GM12878 (cell line): ENCODE results near the gene ANO3. TPM values are rescaled to one million over a fixed set of nuclear protein-coding genes. Genes with fewer than 3 reads are reported as not detected.

ENCODE experiments used
- BRCA1 ChIP-seq: IDR thresholded peaks from 2 replicates; pipeline ENCODE4 v1.6.1; 2011; ENCODE audit warnings: low read depth, low read length, improper control_type of control experiment
- EP300 ChIP-seq, 2 experiments: fragments of 150-350 bp in 1 of 2; IDR thresholded peaks; 2 replicates each; pipeline ENCODE4 v1.6.1; 2011 to 2012; ENCODE audit warnings: low read depth in 2 of 2, low read length in 2 of 2, borderline replicate concordance in 1 of 2, improper control_type of control experiment in 1 of 2, inconsistent platforms in 1 of 2; ENCODE audit not compliant: control insufficient read depth in 1 of 2
- KAT2A ChIP-seq: conservative IDR thresholded peaks from 2 replicates; pipeline ENCODE4 v1.6.1; 2011; ENCODE audit warnings: low read depth, low read length; ENCODE audit not compliant: control insufficient read depth
- RAD21 ChIP-seq: IDR thresholded peaks from 2 replicates; pipeline ENCODE4 v1.6.1; 2011; ENCODE audit warnings: mild to moderate bottlenecking, low read depth, low read length, moderate library complexity; ENCODE audit not compliant: insufficient read depth
- SMAD1 ChIP-seq: fragments of 450-650 bp; IDR thresholded peaks from 2 replicates; pipeline ENCODE4 v1.6.1; 2018; ENCODE audit warnings: mild to moderate bottlenecking, low read depth; ENCODE audit not compliant: partially characterized antibody
- SPI1 ChIP-seq: IDR thresholded peaks from 2 replicates; pipeline ENCODE4 v1.6.1; 2011; ENCODE audit warnings: low read depth, mild to moderate bottlenecking, low read length, moderate library complexity, borderline replicate concordance; ENCODE audit not compliant: insufficient read depth
- SRF ChIP-seq, 2 experiments: IDR thresholded peaks; 2 replicates each; pipeline ENCODE4 v1.6.1; 2011; ENCODE audit warnings: low read depth in 2 of 2, low read length in 2 of 2, mild to moderate bottlenecking in 1 of 2, moderate library complexity in 1 of 2
- TCF3 ChIP-seq: IDR thresholded peaks from 2 replicates; pipeline ENCODE4 v1.6.1; 2012; ENCODE audit warnings: low read depth, mild to moderate bottlenecking, low read length, borderline replicate concordance; ENCODE audit not compliant: insufficient read depth
- polyA plus RNA-seq, 11 experiments: library from polyadenylated mRNA; depleted of rRNA in 4 of 11; unstranded in 6 of 11; stranded (reverse) in 5 of 11; fragments of >200 nt; fragmentation: Nextera tagmentation in 4 of 11; fragmentation: Illumina TruSeq in 1 of 11; extraction: Ambion mirVana in 4 of 11; extraction: Trizol in 1 of 11; gene quantifications; 1 replicate in 1 of 11; 2 replicates in 10 of 11; pipeline versions ENCODE4 v1.2.1 to v1.2.3, GENCODE V29; 2011 to 2016; ENCODE audit warnings: inconsistent platforms in 2 of 11, missing spikeins in 2 of 11, low read depth in 1 of 11
- total RNA-seq, 4 experiments: library from RNA; depleted of rRNA in 3 of 4; stranded (reverse); fragments of >200 nt in 3 of 4; fragmentation: Illumina TruSeq in 1 of 4; extraction: Trizol in 1 of 4; gene quantifications; 2 replicates each; pipeline versions ENCODE4 v1.2.1 to v1.2.3, GENCODE V29; 2013 to 2021
- TF ChIP-seq, protein P1 (sequence below): fragments of 450-650 bp; IDR thresholded peaks from 2 replicates; pipeline ENCODE4 v1.6.1; 2017; ENCODE audit warnings: mild to moderate bottlenecking, low read depth, inconsistent platforms; ENCODE audit not compliant: poor library complexity, severe bottlenecking
- TF ChIP-seq, protein P2 (sequence below): fragments of 450-650 bp; IDR thresholded peaks from 2 replicates; pipeline ENCODE4 v1.6.1; 2017; ENCODE audit warnings: mild to moderate bottlenecking

Gene ANO3
- total and polyA plus RNA-seq, 10 of the 15 experiments (the other 5 are each of a cell fraction or from before 2014, with no cell fraction given) = 0.13 to 5.9 (median 0.44) TPM

DNA sequence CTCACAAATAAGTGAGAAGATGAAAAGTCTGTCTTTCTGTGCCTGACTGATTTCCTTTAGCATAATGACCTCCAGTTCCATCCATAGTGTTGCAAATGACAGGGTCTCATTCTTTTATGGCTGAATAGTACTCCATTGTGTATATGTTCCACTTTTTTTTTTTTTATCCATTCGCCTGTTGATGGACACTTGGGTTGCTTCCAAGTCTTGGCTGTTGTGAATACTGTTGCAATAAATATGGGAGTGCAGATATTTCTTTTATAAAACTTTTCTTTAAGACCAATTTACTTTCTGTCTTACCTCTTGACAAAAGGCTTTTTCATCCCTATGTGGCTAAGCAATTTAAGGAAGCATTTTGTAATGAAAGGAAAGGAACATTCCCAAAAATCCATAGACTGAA is 135.6 kb downstream of the ANO3 start (continued):
- TF ChIP-seq SMAD1 (no peak), BRCA1 (no peak), TCF3 (no peak), KAT2A (no peak), EP300 (IDR thresholded peaks at IDR 0.05; ENCODE audit: borderline replicate concordance in 1 of 2, control insufficient read depth in 1 of 2, low read depth in 2 of 2, low read length in 2 of 2) (no peak), SRF (IDR thresholded peaks at IDR 0.05; ENCODE audit: low read depth in 2 of 2, low read length in 2 of 2) (no peak), RAD21 (no peak), SPI1 (no peak)
- TF ChIP-seq, protein P1, sequence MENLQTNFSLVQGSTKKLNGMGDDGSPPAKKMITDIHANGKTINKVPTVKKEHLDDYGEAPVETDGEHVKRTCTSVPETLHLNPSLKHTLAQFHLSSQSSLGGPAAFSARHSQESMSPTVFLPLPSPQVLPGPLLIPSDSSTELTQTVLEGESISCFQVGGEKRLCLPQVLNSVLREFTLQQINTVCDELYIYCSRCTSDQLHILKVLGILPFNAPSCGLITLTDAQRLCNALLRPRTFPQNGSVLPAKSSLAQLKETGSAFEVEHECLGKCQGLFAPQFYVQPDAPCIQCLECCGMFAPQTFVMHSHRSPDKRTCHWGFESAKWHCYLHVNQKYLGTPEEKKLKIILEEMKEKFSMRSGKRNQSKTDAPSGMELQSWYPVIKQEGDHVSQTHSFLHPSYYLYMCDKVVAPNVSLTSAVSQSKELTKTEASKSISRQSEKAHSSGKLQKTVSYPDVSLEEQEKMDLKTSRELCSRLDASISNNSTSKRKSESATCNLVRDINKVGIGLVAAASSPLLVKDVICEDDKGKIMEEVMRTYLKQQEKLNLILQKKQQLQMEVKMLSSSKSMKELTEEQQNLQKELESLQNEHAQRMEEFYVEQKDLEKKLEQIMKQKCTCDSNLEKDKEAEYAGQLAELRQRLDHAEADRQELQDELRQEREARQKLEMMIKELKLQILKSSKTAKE = no peak
- TF ChIP-seq, protein P2, sequence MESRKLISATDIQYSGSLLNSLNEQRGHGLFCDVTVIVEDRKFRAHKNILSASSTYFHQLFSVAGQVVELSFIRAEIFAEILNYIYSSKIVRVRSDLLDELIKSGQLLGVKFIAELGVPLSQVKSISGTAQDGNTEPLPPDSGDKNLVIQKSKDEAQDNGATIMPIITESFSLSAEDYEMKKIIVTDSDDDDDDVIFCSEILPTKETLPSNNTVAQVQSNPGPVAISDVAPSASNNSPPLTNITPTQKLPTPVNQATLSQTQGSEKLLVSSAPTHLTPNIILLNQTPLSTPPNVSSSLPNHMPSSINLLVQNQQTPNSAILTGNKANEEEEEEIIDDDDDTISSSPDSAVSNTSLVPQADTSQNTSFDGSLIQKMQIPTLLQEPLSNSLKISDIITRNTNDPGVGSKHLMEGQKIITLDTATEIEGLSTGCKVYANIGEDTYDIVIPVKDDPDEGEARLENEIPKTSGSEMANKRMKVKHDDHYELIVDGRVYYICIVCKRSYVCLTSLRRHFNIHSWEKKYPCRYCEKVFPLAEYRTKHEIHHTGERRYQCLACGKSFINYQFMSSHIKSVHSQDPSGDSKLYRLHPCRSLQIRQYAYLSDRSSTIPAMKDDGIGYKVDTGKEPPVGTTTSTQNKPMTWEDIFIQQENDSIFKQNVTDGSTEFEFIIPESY = no peak
